ENCODE measurements around the gene FAM83F.
A peak's percentile ranks its signal among the peaks of the same experiment; 100 is the strongest.

The FAM83F gene

GRCh38 chr22:40043081-40043480 is 48.3 kb downstream of the FAM83F start:
- no peak for DNase-seq (ENCODE audit: insufficient read length, low spot score)
- no peak for TF ChIP-seq CTCF (IDR thresholded peaks at IDR 0.05; ENCODE audit: insufficient read depth, missing control alignments)
- FAIRE-seq: no peak

- TF ChIP-seq CTCF (IDR thresholded peaks at IDR 0.05; ENCODE audit: insufficient read depth, missing control alignments): no peak
- FAIRE-seq (no peak), DNase-seq (ENCODE audit: insufficient read length, low spot score) (no peak)
Observed at GRCh38 chr22:40043793-40044101, 49.0 kb downstream of the FAM83F start.

GRCh38 chr22:40044102-40044869 is 49.5 kb downstream of the FAM83F start:
- DNase-seq (ENCODE audit: insufficient read length, low spot score) (peak; percentile 69), FAIRE-seq (no peak)
- no peak for TF ChIP-seq CTCF (IDR thresholded peaks at IDR 0.05; ENCODE audit: insufficient read depth, missing control alignments)

DNA sequence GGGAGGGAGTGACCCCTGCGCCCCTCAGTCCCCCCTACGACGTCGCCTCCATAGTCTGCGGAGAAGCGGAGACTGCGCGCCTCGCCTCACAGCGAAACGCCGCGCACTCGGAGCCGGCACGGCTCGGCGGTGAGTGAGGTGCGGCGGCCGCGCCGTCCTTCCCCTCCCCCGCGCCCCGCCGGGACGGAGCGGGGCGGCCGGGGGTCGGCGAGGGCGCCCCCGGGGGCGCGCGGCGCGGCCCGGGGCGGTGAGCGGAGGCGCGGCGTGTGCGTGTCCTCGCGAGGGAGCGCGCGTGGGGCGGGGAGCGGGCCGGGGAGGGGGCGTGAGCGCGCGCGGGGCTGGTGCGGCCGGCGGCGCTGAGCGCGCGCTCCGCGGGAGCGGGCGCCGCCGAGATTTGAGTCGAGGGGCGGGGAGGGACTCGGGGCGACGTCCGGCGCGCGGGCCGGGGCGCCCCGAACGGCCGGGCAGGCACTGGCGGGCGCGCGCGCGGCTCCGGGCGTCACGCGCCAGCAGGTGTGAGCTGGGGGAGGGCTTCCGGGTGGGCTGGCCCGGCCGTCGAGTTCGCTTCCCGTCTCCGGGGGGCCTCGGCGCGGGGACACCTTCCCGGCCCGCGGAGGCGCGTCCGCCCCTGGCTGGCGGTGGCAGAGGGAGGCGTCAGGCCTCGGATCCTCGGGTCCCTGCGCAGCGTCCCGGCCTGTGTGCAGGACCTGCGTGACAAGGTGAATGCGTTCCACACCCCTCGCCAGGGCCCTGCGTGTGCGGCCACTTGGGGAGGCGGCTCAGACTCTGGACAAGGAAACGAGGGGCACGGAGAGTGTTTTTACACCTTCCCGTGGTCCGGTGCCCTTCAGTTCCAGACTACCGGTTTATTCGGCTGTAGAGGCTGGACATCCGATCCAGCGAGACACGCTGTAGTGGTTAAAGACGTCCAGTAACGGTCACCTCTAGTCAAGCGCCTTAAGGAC is 50.4 kb downstream of the FAM83F start:
- DNase-seq (ENCODE audit: insufficient read length, low spot score) (no peak), FAIRE-seq (no peak)
- TF ChIP-seq CTCF (IDR thresholded peaks at IDR 0.05; ENCODE audit: insufficient read depth, missing control alignments): no peak

DNA sequence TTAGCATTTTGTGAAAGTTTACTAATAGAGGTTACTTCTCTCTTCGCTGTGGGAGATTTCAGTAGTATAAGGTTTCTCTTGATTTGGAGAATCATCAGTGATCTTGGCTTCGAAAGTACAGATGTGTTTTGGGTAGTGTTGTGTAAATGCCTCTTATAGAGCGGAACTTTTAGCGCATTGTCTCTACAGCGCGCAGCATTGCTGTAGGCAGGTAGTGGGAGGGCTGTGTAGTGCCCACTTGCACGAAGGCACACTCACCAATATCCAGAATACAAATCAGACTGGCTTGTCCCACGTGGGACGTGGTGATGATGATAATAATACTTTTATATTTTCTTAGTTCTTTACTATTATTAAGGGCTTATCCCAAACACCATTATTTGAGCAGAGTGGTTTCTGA is 51.4 kb downstream of the FAM83F start:
- DNase-seq (ENCODE audit: insufficient read length, low spot score): no peak
- no peak for TF ChIP-seq CTCF (IDR thresholded peaks at IDR 0.05; ENCODE audit: insufficient read depth, missing control alignments)
- no peak for FAIRE-seq

DNA sequence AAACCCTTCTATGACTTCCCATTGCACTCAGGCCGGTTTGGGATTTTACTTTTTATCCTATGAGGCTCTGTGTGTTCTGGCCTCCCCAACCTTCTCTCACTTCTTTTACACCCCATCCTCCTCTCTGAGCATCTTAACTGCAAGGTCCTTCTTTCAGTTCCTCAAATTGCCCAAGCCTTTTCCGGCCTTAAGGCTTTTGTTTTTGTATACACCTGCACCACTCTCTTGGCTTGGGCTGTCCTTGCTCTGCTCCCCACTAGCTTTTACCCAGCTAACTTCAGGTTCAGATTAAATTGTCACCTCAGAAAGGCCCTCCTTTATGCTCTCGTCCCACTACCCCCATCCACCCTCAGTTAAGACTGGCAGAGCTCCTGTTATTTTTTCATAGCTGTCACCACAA is 55.5 kb downstream of the FAM83F start:
- FAIRE-seq: no peak
- no peak for TF ChIP-seq CTCF (IDR thresholded peaks at IDR 0.05; ENCODE audit: insufficient read depth, missing control alignments)
- no peak for DNase-seq (ENCODE audit: insufficient read length, low spot score)

- no peak for FAIRE-seq
- DNase-seq (ENCODE audit: insufficient read length, low spot score): no peak
- no peak for TF ChIP-seq CTCF (IDR thresholded peaks at IDR 0.05; ENCODE audit: insufficient read depth, missing control alignments)
Observed at GRCh38 chr22:40051322-40051721, 56.6 kb downstream of the FAM83F start.
